Endothelial cell of umbilical vein (primary cell): ENCODE results near the gene STRIP2. TPM values are rescaled to one million over a fixed set of nuclear protein-coding genes. Genes with fewer than 3 reads are reported as not detected.

Experiments used
- BruUV-seq: library from RNA; stranded (reverse); fragments of 400-500 nt; replicated peaks from 2 replicates; lab custom pipeline; 2021; lab: Mats Ljungman, UMichigan
- CTCF ChIA-PET: fragments of 300-600, 350-600 bp; sonication (Branson Sonifier 250); formaldehyde crosslinking; loops from one replicate; lab custom pipeline; 2021; ENCODE audit warnings: antibody characterized with exemption, inconsistent platforms; lab: Charles Lee
- POLR2A ChIA-PET: fragments of 300-600, 350-600 bp; sonication (Branson Sonifier 250); formaldehyde crosslinking; loops from one replicate; lab custom pipeline; 2021; ENCODE audit warnings: antibody characterized with exemption, inconsistent platforms; lab: Charles Lee
- DNase-seq: peaks from one replicate; pipeline ENCODE4 v3.0.0-alpha.2; 2011; ENCODE audit warnings: low read depth, low spot score
- FAIRE-seq: peaks from 2 replicates; lab custom pipeline; 2011; peaks lifted over from hg19 to GRCh38; lab: Jason Lieb, UNC
- H2AFZ ChIP-seq: 2 replicates; pipeline ENCODE4 v1.6.0; 2012; ENCODE audit warnings: low read depth, low read length, control low read depth, inconsistent platforms
- H3K27ac ChIP-seq: 2 replicates; pipeline ENCODE4 v1.5.1; 2011; ENCODE audit warnings: low read depth, mild to moderate bottlenecking, control low read depth, low read length, moderate library complexity; ENCODE audit not compliant: insufficient read depth
- H3K27me3 ChIP-seq, 2 experiments: 2 replicates each; pipeline versions ENCODE4 v1.6.0 to v1.6.1; 2011; ENCODE audit warnings: low read length in 2 of 2, mixed read lengths in 1 of 2; ENCODE audit not compliant: control insufficient read depth in 2 of 2, insufficient read depth in 2 of 2
- H3K36me3 ChIP-seq, 2 experiments: 2 replicates in 1 of 2; 3 replicates in 1 of 2; pipeline ENCODE4 v1.5.1; 2011; ENCODE audit warnings: low read length in 2 of 2, mild to moderate bottlenecking in 1 of 2, moderate library complexity in 1 of 2; ENCODE audit not compliant: control insufficient read depth in 2 of 2, insufficient read depth in 2 of 2; ENCODE audit errors: extremely low read depth in 1 of 2
- H3K4me1 ChIP-seq: 3 replicates; pipeline ENCODE4 v1.5.1; 2011; ENCODE audit warnings: mild to moderate bottlenecking, low read length; ENCODE audit not compliant: control insufficient read depth, insufficient read depth; ENCODE audit errors: extremely low read depth
- H3K4me2 ChIP-seq: 2 replicates; pipeline ENCODE4 v1.6.1; 2011; ENCODE audit warnings: low read length, control low read depth, mixed read lengths; ENCODE audit not compliant: insufficient read depth
- H3K4me3 ChIP-seq, 3 experiments: fragments of 200-600 bp in 1 of 3; sonication (generic), shearing (Covaris generic) in 1 of 3; replicated peaks in 1 of 3; 2 replicates each; pipeline ENCODE4 v1.5.1; 2011 to 2016; ENCODE audit warnings: control low read depth in 3 of 3, low read length in 3 of 3, mild to moderate bottlenecking in 2 of 3, inconsistent platforms in 1 of 3, low read depth in 1 of 3, moderate library complexity in 1 of 3; ENCODE audit not compliant: insufficient read depth in 1 of 3
- H3K79me2 ChIP-seq: 2 replicates; pipeline ENCODE4 v1.6.0; 2012; ENCODE audit warnings: low read length, inconsistent platforms; ENCODE audit not compliant: control insufficient read depth, insufficient read depth
- H3K9ac ChIP-seq: replicated peaks from 2 replicates; pipeline ENCODE3; 2011; ENCODE audit warnings: low read length, control low read depth; ENCODE audit not compliant: insufficient read depth; ENCODE audit errors: extremely low read depth
- H3K9me1 ChIP-seq: replicated peaks from 3 replicates; pipeline ENCODE4 v1.6.0; 2011; ENCODE audit warnings: mild to moderate bottlenecking, low read length; ENCODE audit not compliant: control insufficient read depth, insufficient read depth; ENCODE audit errors: extremely low read depth
- H3K9me3 ChIP-seq: replicated peaks from 2 replicates; pipeline ENCODE4 v1.5.1; 2012; ENCODE audit warnings: low read length, inconsistent platforms; ENCODE audit not compliant: control insufficient read depth, insufficient read depth
- H4K20me1 ChIP-seq: replicated peaks from 2 replicates; pipeline ENCODE3; 2011; ENCODE audit warnings: mild to moderate bottlenecking, low read length; ENCODE audit not compliant: control insufficient read depth, insufficient read depth; ENCODE audit errors: extremely low read depth
- EZH2 ChIP-seq: IDR thresholded peaks from 2 replicates; pipeline ENCODE4 v1.6.1; 2012; ENCODE audit warnings: borderline replicate concordance, low read depth, mild to moderate bottlenecking, moderate library complexity, low read length, inconsistent platforms; ENCODE audit not compliant: severe bottlenecking
- FOS ChIP-seq: IDR thresholded peaks from 2 replicates; pipeline ENCODE4 v1.6.1; 2011; ENCODE audit warnings: mild to moderate bottlenecking, low read length, moderate library complexity, borderline replicate concordance; ENCODE audit not compliant: insufficient read depth
- GATA2 ChIP-seq: IDR thresholded peaks from 2 replicates; pipeline ENCODE4 v1.7.0; 2011; ENCODE audit warnings: low read depth, mild to moderate bottlenecking, moderate library complexity, mixed read lengths, low read length; ENCODE audit not compliant: insufficient read length, insufficient read depth
- JUN ChIP-seq: IDR thresholded peaks from 2 replicates; pipeline ENCODE4 v1.6.1; 2011; ENCODE audit warnings: borderline replicate concordance, low read depth; ENCODE audit not compliant: insufficient read length, insufficient read depth
- MYC ChIP-seq: IDR thresholded peaks from one replicate; pipeline ENCODE4 v1.6.1; 2011; ENCODE audit warnings: mild to moderate bottlenecking, low read depth, low read length
- POLR2A ChIP-seq: IDR thresholded peaks from 2 replicates; pipeline ENCODE4 v1.6.1; 2012; ENCODE audit warnings: low read depth, mild to moderate bottlenecking, control low read depth, low read length
- POLR2AphosphoS5 ChIP-seq: IDR thresholded peaks from 2 replicates; pipeline ENCODE4 v1.6.1; 2012; ENCODE audit warnings: low read depth, mild to moderate bottlenecking, control low read depth, low read length, moderate library complexity; ENCODE audit not compliant: insufficient read depth
- dilution Hi-C: fragments of 300-500 bp; cut with MboI; formaldehyde crosslinking; loops from one replicate; pipeline ENCODE4 v1.15.0; 2019; ENCODE audit warnings: low sequenced_read_pairs; ENCODE audit not compliant: extremely low pct_ligation_motif_present
- intact Hi-C: fragments of 100-400 bp; cut with micrococcal nuclease; formaldehyde crosslinking; loops from one replicate; pipeline ENCODE4 v1.10.0; 2022
- polyA plus RNA-seq, 4 experiments: library from polyadenylated mRNA; depleted of rRNA in 3 of 4; stranded (reverse) in 3 of 4; unstranded in 1 of 4; fragments of >200 nt; gene quantifications; 2 replicates each; pipeline versions ENCODE4 v1.2.1 to v1.2.3, GENCODE V29; 2011 to 2012; ENCODE audit warnings: missing spikeins in 1 of 4
- total RNA-seq: library from RNA; stranded (reverse); gene quantifications from 2 replicates; pipeline ENCODE4 v1.2.3, GENCODE V29; 2021
- TF ChIP-seq, protein P1 (sequence below): IDR thresholded peaks from 2 replicates; pipeline ENCODE4 v1.6.1; 2011; ENCODE audit not compliant: insufficient read depth, insufficient read length
- TF ChIP-seq, protein P2 (sequence below), 2 donors: IDR thresholded peaks; 1 replicate in 1 of 2; 2 replicates in 1 of 2; pipeline ENCODE4 v1.5.1; 2011; ENCODE audit warnings: low read length in 2 of 2, mild to moderate bottlenecking in 2 of 2, moderate library complexity in 2 of 2, control low read depth in 1 of 2, inconsistent platforms in 1 of 2, low read depth in 1 of 2; ENCODE audit not compliant: insufficient read depth in 1 of 2; ENCODE audit errors: extremely low read depth in 1 of 2

Gene STRIP2
- total and polyA plus RNA-seq, 2 donors (not counting 3 experiments of a cell fraction or from before 2014, with no cell fraction given): 3.4 to 10.0 TPM

GRCh38 chr7:129389829-129390228, 44.4 kb upstream of the STRIP2 start:
- intact Hi-C loops (no loop called here), dilution Hi-C loops (no loop called here)
- Histone ChIP-seq H3K9ac (no peak overlapping the region), H3K4me1 (no peaks in the 10 kb centered on the region), H3K9me3 (no peaks in the 10 kb centered on the region), H2AFZ (no peak overlapping the region), H3K4me2 (no peak overlapping the region), H3K27me3 (no peaks in the 10 kb centered on the region), H3K4me3 (no peak overlapping the region), H3K79me2 (no peaks in the 10 kb centered on the region), H3K36me3 (no peaks in the 10 kb centered on the region), H3K9me1 (no peaks in the 10 kb centered on the region), H4K20me1 (no peaks in the 10 kb centered on the region), H3K27ac (no peak overlapping the region)
- CTCF ChIA-PET: interaction anchor here (0.6 to 6.0 kb wide), 14 partner anchors 12 to 226 kb away, joined by 3 to 46 read pairs (median 4); no protein-coding TSS in a partner anchor
- POLR2A ChIA-PET: interaction anchor here (0.6 kb wide), 1 partner anchor 126 kb away, joined by 4 read pairs; no protein-coding TSS in a partner anchor
- FAIRE-seq (no peak), DNase-seq (no peak)
- no TSS peak for BruUV-seq
- TF ChIP-seq, protein P1, sequence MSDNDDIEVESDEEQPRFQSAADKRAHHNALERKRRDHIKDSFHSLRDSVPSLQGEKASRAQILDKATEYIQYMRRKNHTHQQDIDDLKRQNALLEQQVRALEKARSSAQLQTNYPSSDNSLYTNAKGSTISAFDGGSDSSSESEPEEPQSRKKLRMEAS: no peak
- no peak for TF ChIP-seq MYC
- TF ChIP-seq, protein P2, sequence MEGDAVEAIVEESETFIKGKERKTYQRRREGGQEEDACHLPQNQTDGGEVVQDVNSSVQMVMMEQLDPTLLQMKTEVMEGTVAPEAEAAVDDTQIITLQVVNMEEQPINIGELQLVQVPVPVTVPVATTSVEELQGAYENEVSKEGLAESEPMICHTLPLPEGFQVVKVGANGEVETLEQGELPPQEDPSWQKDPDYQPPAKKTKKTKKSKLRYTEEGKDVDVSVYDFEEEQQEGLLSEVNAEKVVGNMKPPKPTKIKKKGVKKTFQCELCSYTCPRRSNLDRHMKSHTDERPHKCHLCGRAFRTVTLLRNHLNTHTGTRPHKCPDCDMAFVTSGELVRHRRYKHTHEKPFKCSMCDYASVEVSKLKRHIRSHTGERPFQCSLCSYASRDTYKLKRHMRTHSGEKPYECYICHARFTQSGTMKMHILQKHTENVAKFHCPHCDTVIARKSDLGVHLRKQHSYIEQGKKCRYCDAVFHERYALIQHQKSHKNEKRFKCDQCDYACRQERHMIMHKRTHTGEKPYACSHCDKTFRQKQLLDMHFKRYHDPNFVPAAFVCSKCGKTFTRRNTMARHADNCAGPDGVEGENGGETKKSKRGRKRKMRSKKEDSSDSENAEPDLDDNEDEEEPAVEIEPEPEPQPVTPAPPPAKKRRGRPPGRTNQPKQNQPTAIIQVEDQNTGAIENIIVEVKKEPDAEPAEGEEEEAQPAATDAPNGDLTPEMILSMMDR (IDR thresholded peaks at IDR 0.05; ENCODE audit: extremely low read depth in 1 of 2, insufficient read depth in 1 of 2, low read depth in 1 of 2, low read length in 2 of 2): no peak

DNA sequence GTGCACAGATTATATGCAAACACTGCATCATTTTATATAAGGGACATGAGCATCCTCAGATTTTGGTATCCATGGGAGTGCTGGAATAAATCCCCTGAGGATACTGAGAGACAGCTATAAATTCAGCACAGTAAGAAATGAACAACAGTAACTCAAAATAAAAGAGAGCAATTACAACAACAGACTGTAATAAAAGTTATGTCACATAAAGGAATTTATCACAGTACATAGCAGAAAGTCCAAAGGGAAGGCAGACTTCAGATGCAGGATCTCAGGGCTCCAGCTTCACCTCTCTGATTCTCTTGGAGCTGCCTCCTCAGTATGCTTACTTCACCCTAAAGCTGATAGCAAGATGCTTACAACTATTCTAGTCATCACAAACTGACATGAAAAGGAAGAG, 43.9 kb upstream of the STRIP2 start:
- Histone ChIP-seq H3K4me3 (no peak overlapping the region), H3K79me2 (no peaks in the 10 kb centered on the region), H3K9me1 (no peaks in the 10 kb centered on the region), H3K36me3 (no peaks in the 10 kb centered on the region), H3K9me3 (no peaks in the 10 kb centered on the region), H4K20me1 (no peaks in the 10 kb centered on the region), H3K4me2 (no peak overlapping the region), H3K9ac (no peak overlapping the region), H3K4me1 (no peaks in the 10 kb centered on the region), H3K27ac (no peak overlapping the region), H2AFZ (no peak overlapping the region), H3K27me3 (no peaks in the 10 kb centered on the region)
- no peak for FAIRE-seq
- no peak for DNase-seq
- CTCF ChIA-PET: interaction anchor here (0.6 to 6.0 kb wide), 10 partner anchors 11 to 108 kb away, joined by 3 to 46 read pairs (median 4); no protein-coding TSS in a partner anchor
- TF ChIP-seq, protein P1: no peak
- TF ChIP-seq FOS (no peak), POLR2A (no peak), JUN (no peak), EZH2 (no peak), GATA2 (no peak), POLR2AphosphoS5 (no peak), MYC (no peak)
- TF ChIP-seq, protein P2 (IDR thresholded peaks at IDR 0.05; ENCODE audit: extremely low read depth in 1 of 2, insufficient read depth in 1 of 2, low read depth in 1 of 2, low read length in 2 of 2): no peak
- POLR2A ChIA-PET: no interaction called here
- no TSS peak for BruUV-seq
- dilution Hi-C loops: no loop called here
- intact Hi-C loops: no loop called here
